Retinal pigment epithelial cell (primary cell): Measurements from ENCODE around the gene ATRX.

Source experiments
- DNase-seq: peaks from one replicate; pipeline ENCODE4 v3.0.0-alpha.2; 2010; ENCODE audit warnings: low read depth
- H3K4me3 ChIP-seq: 2 replicates; pipeline ENCODE4 v1.5.1; 2011; ENCODE audit warnings: mild to moderate bottlenecking, low read length, control low read depth, moderate library complexity
- CTCF ChIP-seq: conservative IDR thresholded peaks from 2 replicates; pipeline ENCODE4 v1.5.1; 2011; ENCODE audit warnings: low read depth, low read length, control low read depth, inconsistent platforms

The ATRX gene

GRCh38 chrX:77658886-77659285 is 127.1 kb downstream of the ATRX start:
- H3K4me3 ChIP-seq, result no peak overlapping the region
- TF ChIP-seq CTCF, result no peak
- no peak for DNase-seq

- TF ChIP-seq CTCF, result no peak
- no peak overlapping the region for H3K4me3 ChIP-seq
Observed at GRCh38 chrX:77652095-77652494, 133.9 kb downstream of the ATRX start.

GRCh38 chrX:77640702-77641101 is 145.3 kb downstream of the ATRX start:
- no peak for DNase-seq

More at GRCh38 chrX:77652095-77652494, 133.9 kb downstream of the ATRX start:
- no peak for DNase-seq

GRCh38 chrX:77639820-77640219 is 146.2 kb downstream of the ATRX start:
- TF ChIP-seq CTCF, result no peak
- no peak for DNase-seq
- no peak overlapping the region for H3K4me3 ChIP-seq

More at GRCh38 chrX:77640702-77641101, 145.3 kb downstream of the ATRX start:
- no peak for TF ChIP-seq CTCF
- no peak overlapping the region for H3K4me3 ChIP-seq

- TF ChIP-seq CTCF, result no peak
- DNase-seq, result no peak
- H3K4me3 ChIP-seq, result no peak overlapping the region
Observed at GRCh38 chrX:77638397-77638796, 147.6 kb downstream of the ATRX start.

- TF ChIP-seq CTCF, result no peak
- no peak overlapping the region for H3K4me3 ChIP-seq
- DNase-seq, result no peak
Observed at GRCh38 chrX:77635373-77635772, 150.6 kb downstream of the ATRX start.

GRCh38 chrX:77628294-77629025 is 157.6 kb downstream of the ATRX start:
- no peak for TF ChIP-seq CTCF
- H3K4me3 ChIP-seq, result no peak overlapping the region
- no peak for DNase-seq
